CD14-positive monocyte (primary cell): ENCODE results near the gene XRCC4. TPM values are rescaled to one million over a fixed set of nuclear protein-coding genes. Genes with fewer than 3 reads are reported as not detected.

ENCODE experiments used
- DNase-seq, 3 donors: peaks; one replicate each; pipeline ENCODE4 v3.0.0-alpha.2; 2011 to 2022
- H2AFZ ChIP-seq: 2 replicates; pipeline ENCODE4 v1.6.0; 2012; ENCODE audit warnings: mild to moderate bottlenecking, low read depth, low read length, inconsistent platforms; ENCODE audit not compliant: insufficient read depth, poor library complexity, severe bottlenecking
- H3K27ac ChIP-seq, 2 donors: 1 replicate in 1 of 2; 2 replicates in 1 of 2; pipeline ENCODE4 v1.5.1; 2012 to 2013; ENCODE audit warnings: low read length in 2 of 2, control low read depth in 1 of 2, inconsistent platforms in 1 of 2, low read depth in 1 of 2, mild to moderate bottlenecking in 1 of 2
- H3K27me3 ChIP-seq, 2 donors: one replicate each; pipeline versions ENCODE4 v1.6.0 to v1.6.1; 2011 to 2013; ENCODE audit warnings: low read length in 2 of 2; ENCODE audit not compliant: control insufficient read depth in 2 of 2, insufficient read depth in 2 of 2
- H3K36me3 ChIP-seq, 2 donors: replicated peaks in 1 of 2; 1 replicate in 1 of 2; 2 replicates in 1 of 2; pipeline versions ENCODE4 v1.5.1 to v1.6.1; 2012 to 2013; ENCODE audit warnings: low read length in 2 of 2, control low read depth in 1 of 2, inconsistent platforms in 1 of 2, mild to moderate bottlenecking in 1 of 2; ENCODE audit not compliant: insufficient read depth in 2 of 2, control insufficient read depth in 1 of 2
- H3K4me1 ChIP-seq, 2 donors: 1 replicate in 1 of 2; 2 replicates in 1 of 2; pipeline versions ENCODE4 v1.5.1 to v1.6.1; 2012 to 2013; ENCODE audit warnings: low read length in 2 of 2, control low read depth in 1 of 2, inconsistent platforms in 1 of 2, mild to moderate bottlenecking in 1 of 2, moderate library complexity in 1 of 2; ENCODE audit not compliant: insufficient read depth in 2 of 2, control insufficient read depth in 1 of 2
- H3K4me2 ChIP-seq: replicated peaks from 2 replicates; pipeline ENCODE3; 2012; ENCODE audit warnings: low read length, moderate library complexity, mild to moderate bottlenecking; ENCODE audit not compliant: poor library complexity, severe bottlenecking; ENCODE audit errors: extremely low read depth
- H3K4me3 ChIP-seq, 3 experiments: fragments of 200-600 bp in 1 of 3; sonication (generic) in 1 of 3; replicated peaks in 1 of 3; 1 replicate in 2 of 3; 2 replicates in 1 of 3; pipeline ENCODE4 v1.5.1; 2011 to 2013; ENCODE audit warnings: low read length in 3 of 3, mild to moderate bottlenecking in 3 of 3, control low read depth in 2 of 3, low read depth in 2 of 3, inconsistent platforms in 1 of 3, moderate library complexity in 1 of 3
- H3K79me2 ChIP-seq: 2 replicates; pipeline ENCODE4 v1.6.0; 2012; ENCODE audit warnings: mild to moderate bottlenecking, control low read depth, inconsistent platforms, low read length, moderate library complexity; ENCODE audit not compliant: insufficient read depth
- H3K9ac ChIP-seq: 2 replicates; pipeline ENCODE4 v1.6.0; 2017; ENCODE audit warnings: low read length, mild to moderate bottlenecking; ENCODE audit not compliant: insufficient read depth, poor library complexity, severe bottlenecking
- H3K9me3 ChIP-seq, 2 donors: replicated peaks in 1 of 2; 1 replicate in 1 of 2; 2 replicates in 1 of 2; pipeline versions ENCODE4 v1.5.1 to v1.6.1; 2012 to 2013; ENCODE audit warnings: low read length in 2 of 2, control low read depth in 1 of 2; ENCODE audit not compliant: control insufficient read depth in 1 of 2, insufficient read depth in 1 of 2
- H4K20me1 ChIP-seq: 2 replicates; pipeline ENCODE4 v1.6.0; 2012; ENCODE audit warnings: mild to moderate bottlenecking, low read length, control low read depth, moderate library complexity; ENCODE audit not compliant: insufficient read depth
- H3K27ac Mint-ChIP-seq, 7 donors: one replicate each; pipeline ENCODE4 v1.8.0; 2020; ENCODE audit warnings: mild to moderate bottlenecking in 7 of 7, mixed read lengths in 7 of 7, moderate library complexity in 6 of 7, inconsistent platforms in 2 of 7
- H3K27me3 Mint-ChIP-seq, 3 donors: one replicate each; pipeline ENCODE4 v1.8.0; 2021 to 2022; ENCODE audit warnings: low read depth in 3 of 3, mild to moderate bottlenecking in 3 of 3, mixed read lengths in 3 of 3, moderate library complexity in 3 of 3, inconsistent platforms in 1 of 3
- H3K36me3 Mint-ChIP-seq, 2 donors: one replicate each; pipeline ENCODE4 v1.8.0; 2020; ENCODE audit warnings: mixed read lengths in 2 of 2, inconsistent platforms in 1 of 2, mild to moderate bottlenecking in 1 of 2
- H3K4me1 Mint-ChIP-seq: one replicate; pipeline ENCODE4 v1.8.0; 2020; ENCODE audit warnings: mild to moderate bottlenecking, mixed read lengths
- H3K4me3 Mint-ChIP-seq, 2 donors: one replicate each; pipeline ENCODE4 v1.8.0; 2020; ENCODE audit warnings: mild to moderate bottlenecking in 2 of 2, mixed read lengths in 2 of 2, moderate library complexity in 1 of 2
- H3K9me3 Mint-ChIP-seq, 7 donors: one replicate each; pipeline ENCODE4 v1.8.0; 2020 to 2022; ENCODE audit warnings: mixed read lengths in 7 of 7, mild to moderate bottlenecking in 6 of 7, moderate library complexity in 6 of 7, inconsistent platforms in 2 of 7
- WGBS: methylation state at CpG from one replicate; pipeline ENCODE4 v1.1.5; 2013; ENCODE audit warnings: missing lambda C conversion rate; ENCODE audit not compliant: insufficient coverage; 5-methylcytosine and 5-hydroxymethylcytosine counted together
- intact Hi-C, 2 donors: fragments of 100-400 bp; cut with micrococcal nuclease; formaldehyde crosslinking; loops; one replicate each; pipeline versions ENCODE4 v1.15.0 to v1.15.1; 2023
- polyA plus RNA-seq, 3 donors: library from polyadenylated mRNA; depleted of rRNA in 1 of 3; unstranded in 2 of 3; stranded (reverse) in 1 of 3; fragments of 300-500 nt in 2 of 3; fragments of >200 nt in 1 of 3; fragmentation: Illumina TruSeq in 2 of 3; gene quantifications; 1 replicate in 2 of 3; 2 replicates in 1 of 3; pipeline ENCODE4 v1.2.3, GENCODE V29; 2012 to 2021
- TF ChIP-seq, protein P1 (sequence below): fragments of 200-600 bp; IDR thresholded peaks from one replicate; pipeline ENCODE4 v1.8.0; 2022; ENCODE audit warnings: antibody characterized with exemption, mild to moderate bottlenecking

The XRCC4 gene
- polyA plus RNA-seq, 3 donors = 4.0 to 21.8 (median 16.3) TPM

DNA sequence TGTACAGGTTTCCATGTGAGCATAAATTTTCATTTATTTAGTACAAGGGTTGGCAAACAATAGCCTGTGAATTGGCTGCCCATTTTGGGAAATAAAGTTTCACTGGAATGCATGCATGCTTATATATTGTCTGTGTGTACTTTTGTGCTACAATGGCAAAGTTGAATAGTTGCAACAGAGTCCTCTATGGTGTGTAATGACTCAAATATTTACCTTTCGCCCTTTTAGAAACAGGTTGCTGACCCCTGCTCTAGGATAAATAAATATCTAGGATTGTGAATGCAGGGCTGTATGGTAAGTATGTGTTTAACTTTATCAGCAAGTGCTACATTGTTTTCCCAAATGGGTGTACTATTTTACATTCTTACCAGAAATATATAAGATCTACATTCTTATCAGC, 47.2 kb downstream of the XRCC4 start:
- Mint-ChIP-seq H3K27me3 (no peaks in the 10 kb centered on the region), H3K4me3 (no peak overlapping the region), H3K9me3 (peaks cover 10 to 40% (median 17%) of the 10 kb centered on the region in 7 donors), H3K4me1 (no peaks in the 10 kb centered on the region), H3K27ac (no peak overlapping the region), H3K36me3 (peaks cover 22 to 45% of the 10 kb centered on the region in 2 donors)
- H4K20me1 ChIP-seq = no peaks in the 10 kb centered on the region
- no peak for DNase-seq
- H3K79me2 ChIP-seq = no peaks in the 10 kb centered on the region
- no peak overlapping the region for H3K9ac ChIP-seq
- no peak overlapping the region for H3K27ac ChIP-seq
- intact Hi-C loops = no loop called here
- TF ChIP-seq, protein P1, sequence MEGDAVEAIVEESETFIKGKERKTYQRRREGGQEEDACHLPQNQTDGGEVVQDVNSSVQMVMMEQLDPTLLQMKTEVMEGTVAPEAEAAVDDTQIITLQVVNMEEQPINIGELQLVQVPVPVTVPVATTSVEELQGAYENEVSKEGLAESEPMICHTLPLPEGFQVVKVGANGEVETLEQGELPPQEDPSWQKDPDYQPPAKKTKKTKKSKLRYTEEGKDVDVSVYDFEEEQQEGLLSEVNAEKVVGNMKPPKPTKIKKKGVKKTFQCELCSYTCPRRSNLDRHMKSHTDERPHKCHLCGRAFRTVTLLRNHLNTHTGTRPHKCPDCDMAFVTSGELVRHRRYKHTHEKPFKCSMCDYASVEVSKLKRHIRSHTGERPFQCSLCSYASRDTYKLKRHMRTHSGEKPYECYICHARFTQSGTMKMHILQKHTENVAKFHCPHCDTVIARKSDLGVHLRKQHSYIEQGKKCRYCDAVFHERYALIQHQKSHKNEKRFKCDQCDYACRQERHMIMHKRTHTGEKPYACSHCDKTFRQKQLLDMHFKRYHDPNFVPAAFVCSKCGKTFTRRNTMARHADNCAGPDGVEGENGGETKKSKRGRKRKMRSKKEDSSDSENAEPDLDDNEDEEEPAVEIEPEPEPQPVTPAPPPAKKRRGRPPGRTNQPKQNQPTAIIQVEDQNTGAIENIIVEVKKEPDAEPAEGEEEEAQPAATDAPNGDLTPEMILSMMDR = no peak
- H3K4me3 ChIP-seq = no peak overlapping the region
- peaks cover 11 to 14% of the 10 kb centered on the region in 2 donors for H3K9me3 ChIP-seq
- H3K36me3 ChIP-seq = peaks cover 2 to 25% of the 10 kb centered on the region in 2 donors
- WGBS = no CpG with 5 or more reads among the region's 1 CpG
- no peak overlapping the region for H2AFZ ChIP-seq
- no peaks in the 10 kb centered on the region for H3K4me1 ChIP-seq
- no peak overlapping the region for H3K4me2 ChIP-seq
- no peaks in the 10 kb centered on the region for H3K27me3 ChIP-seq

DNA sequence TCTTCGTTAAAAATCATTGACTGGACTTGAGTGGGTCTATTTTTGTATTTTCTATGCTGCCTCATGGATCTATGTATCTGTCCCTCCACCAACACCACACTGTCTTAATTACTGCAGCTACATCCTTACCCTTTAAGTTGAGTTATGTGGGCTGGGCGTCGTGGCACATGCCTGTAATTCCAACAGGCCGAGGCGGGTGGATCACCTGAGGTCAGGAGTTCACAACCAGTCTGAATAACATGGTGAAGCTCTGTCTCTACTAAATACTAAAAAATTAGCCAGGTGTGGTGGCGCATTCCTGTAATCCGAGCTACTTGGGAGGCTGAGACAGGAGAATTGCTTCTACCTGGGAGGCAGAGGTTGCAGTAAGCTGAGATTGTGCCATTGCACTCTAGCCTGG, 48.2 kb downstream of the XRCC4 start:
- intact Hi-C loops = no loop called here
- Histone ChIP-seq H4K20me1 (no peaks in the 10 kb centered on the region), H3K4me2 (no peak overlapping the region), H3K4me1 (no peaks in the 10 kb centered on the region), H3K9me3 (peaks cover 11 to 14% of the 10 kb centered on the region in 2 donors), H3K27me3 (no peaks in the 10 kb centered on the region), H3K4me3 (no peak overlapping the region), H3K27ac (no peak overlapping the region), H2AFZ (no peak overlapping the region), H3K36me3 (peaks cover 2 to 16% of the 10 kb centered on the region in 2 donors), H3K9ac (no peak overlapping the region), H3K79me2 (no peaks in the 10 kb centered on the region)
- no peaks in the 10 kb centered on the region for H3K27me3 Mint-ChIP-seq
- H3K27ac Mint-ChIP-seq = no peak overlapping the region
- H3K9me3 Mint-ChIP-seq = peaks cover 11 to 44% (median 26%) of the 10 kb centered on the region in 7 donors
- TF ChIP-seq, protein P1 = no peak
- DNase-seq = no peak
- H3K4me1 Mint-ChIP-seq = no peaks in the 10 kb centered on the region
- no CpG with 5 or more reads among the region's 7 CpGs for WGBS
- no peak overlapping the region for H3K4me3 Mint-ChIP-seq
- peaks cover 27 to 40% of the 10 kb centered on the region in 2 donors for H3K36me3 Mint-ChIP-seq
